GM12878 (cell line): ENCODE results near the gene EWSR1.

Experiments used
- CTCF ChIP-seq, 3 experiments: IDR thresholded peaks in 2 of 3; conservative IDR thresholded peaks in 1 of 3; 2 replicates each; pipeline ENCODE4 v1.5.1; 2011; ENCODE audit warnings: low read depth in 3 of 3, low read length in 3 of 3, mild to moderate bottlenecking in 3 of 3, control low read depth in 2 of 3, moderate library complexity in 2 of 3, inconsistent platforms in 1 of 3, mixed read lengths in 1 of 3; ENCODE audit not compliant: control insufficient read depth in 2 of 3, insufficient read depth in 1 of 3; ENCODE audit errors: extremely low read depth in 1 of 3
- JUND ChIP-seq: IDR thresholded peaks from 2 replicates; pipeline ENCODE4 v1.6.1; 2012; ENCODE audit warnings: low read depth, mild to moderate bottlenecking, low read length, improper control_type of control experiment, moderate library complexity
- NFXL1 ChIP-seq: fragments of 450-650 bp; IDR thresholded peaks from 2 replicates; pipeline ENCODE4 v1.6.1; 2017; ENCODE audit warnings: antibody characterized with exemption, mild to moderate bottlenecking, borderline replicate concordance
- NRF1 ChIP-seq: conservative IDR thresholded peaks from 2 replicates; pipeline ENCODE4 v1.6.1; 2011; ENCODE audit warnings: mild to moderate bottlenecking, low read depth, low read length, improper control_type of control experiment
- PAX8 ChIP-seq: fragments of 450-650 bp; IDR thresholded peaks from 2 replicates; pipeline ENCODE4 v1.6.1; 2017; ENCODE audit warnings: mild to moderate bottlenecking, moderate library complexity
- PBX3 ChIP-seq: IDR thresholded peaks from 2 replicates; pipeline ENCODE4 v1.6.1; 2011; ENCODE audit warnings: mild to moderate bottlenecking, low read depth, low read length, moderate library complexity; ENCODE audit not compliant: insufficient replicate concordance
- POLR2AphosphoS5 ChIP-seq: IDR thresholded peaks from 2 replicates; pipeline ENCODE4 v1.6.1; 2011; ENCODE audit warnings: mild to moderate bottlenecking, low read length, inconsistent platforms
- TCF7 ChIP-seq: IDR thresholded peaks from 2 replicates; pipeline ENCODE4 v1.6.1; 2014; ENCODE audit warnings: antibody characterized with exemption, borderline replicate concordance
- ZBED1 ChIP-seq: IDR thresholded peaks from 2 replicates; pipeline ENCODE4 v1.6.1; 2016; ENCODE audit warnings: borderline replicate concordance
- TF ChIP-seq, protein P1 (sequence below): fragments of 450-650 bp; IDR thresholded peaks from 2 replicates; pipeline ENCODE4 v1.6.1; 2017; ENCODE audit warnings: low read depth, mild to moderate bottlenecking, moderate library complexity
- TF ChIP-seq, protein P2 (sequence below): IDR thresholded peaks from 2 replicates; pipeline ENCODE4 v1.6.1; 2012; ENCODE audit warnings: low read depth, low read length, improper control_type of control experiment

DNA sequence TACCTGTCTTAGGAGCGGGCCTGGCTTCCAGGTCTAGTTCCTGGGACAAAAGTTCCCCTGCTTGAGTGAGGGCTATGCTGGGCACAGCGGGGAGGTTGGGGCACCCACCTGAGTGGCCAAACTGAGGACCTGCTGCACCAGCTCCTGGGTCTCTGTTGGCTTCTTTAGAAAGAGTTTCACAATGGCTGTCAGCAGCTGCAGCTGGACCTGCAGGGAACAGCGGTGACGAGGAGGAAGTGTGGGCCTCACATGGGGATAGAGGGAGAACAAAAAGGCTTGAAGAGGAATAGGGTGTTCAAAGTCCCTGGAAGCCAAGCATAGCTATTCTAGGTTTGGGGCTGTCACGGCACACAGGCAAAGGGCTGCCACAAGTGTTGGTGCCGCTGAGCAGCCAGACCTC, 74.1 kb downstream of the EWSR1 start:
- TF ChIP-seq NFXL1 (no peak), JUND (no peak), PBX3 (no peak), POLR2AphosphoS5 (no peak), ZBED1 (no peak), PAX8 (no peak), NRF1 (no peak), CTCF (IDR thresholded peaks at IDR 0.05 in 2 of 3, conservative IDR thresholded peaks at IDR 0.05 in 1 of 3; ENCODE audit: control insufficient read depth in 2 of 3, extremely low read depth in 1 of 3, insufficient read depth in 1 of 3, low read depth in 3 of 3, low read length in 3 of 3) (no peak), TCF7 (no peak)
- TF ChIP-seq, protein P1, sequence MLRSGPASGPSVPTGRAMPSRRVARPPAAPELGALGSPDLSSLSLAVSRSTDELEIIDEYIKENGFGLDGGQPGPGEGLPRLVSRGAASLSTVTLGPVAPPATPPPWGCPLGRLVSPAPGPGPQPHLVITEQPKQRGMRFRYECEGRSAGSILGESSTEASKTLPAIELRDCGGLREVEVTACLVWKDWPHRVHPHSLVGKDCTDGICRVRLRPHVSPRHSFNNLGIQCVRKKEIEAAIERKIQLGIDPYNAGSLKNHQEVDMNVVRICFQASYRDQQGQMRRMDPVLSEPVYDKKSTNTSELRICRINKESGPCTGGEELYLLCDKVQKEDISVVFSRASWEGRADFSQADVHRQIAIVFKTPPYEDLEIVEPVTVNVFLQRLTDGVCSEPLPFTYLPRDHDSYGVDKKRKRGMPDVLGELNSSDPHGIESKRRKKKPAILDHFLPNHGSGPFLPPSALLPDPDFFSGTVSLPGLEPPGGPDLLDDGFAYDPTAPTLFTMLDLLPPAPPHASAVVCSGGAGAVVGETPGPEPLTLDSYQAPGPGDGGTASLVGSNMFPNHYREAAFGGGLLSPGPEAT, result no peak
- TF ChIP-seq, protein P2, sequence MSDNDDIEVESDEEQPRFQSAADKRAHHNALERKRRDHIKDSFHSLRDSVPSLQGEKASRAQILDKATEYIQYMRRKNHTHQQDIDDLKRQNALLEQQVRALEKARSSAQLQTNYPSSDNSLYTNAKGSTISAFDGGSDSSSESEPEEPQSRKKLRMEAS, result no peak
